Hepatocyte (in vitro differentiated cells): Measurements from ENCODE around the gene NAA80.

Experiments
- CTCF ChIP-seq: fragments of 200-600 bp; sonication (generic); IDR thresholded peaks from 2 replicates; pipeline ENCODE4 v1.5.1; 2016; ENCODE audit warnings: antibody characterized with exemption, mild to moderate bottlenecking; ENCODE audit not compliant: poor library complexity
- EZH2 ChIP-seq: fragments of 200-600 bp; sonication (generic); IDR thresholded peaks from 2 replicates; pipeline ENCODE4 v1.6.1; 2016; ENCODE audit warnings: antibody characterized with exemption, mild to moderate bottlenecking, borderline replicate concordance
- EZH2phosphoT487 ChIP-seq: fragments of 200-600 bp; sonication (generic); IDR thresholded peaks from one replicate; pipeline ENCODE4 v1.6.1; 2018; ENCODE audit warnings: antibody characterized with exemption, mild to moderate bottlenecking, low read depth, moderate library complexity; ENCODE audit not compliant: unreplicated experiment, severe bottlenecking

- TF ChIP-seq CTCF (no peak), EZH2phosphoT487 (no peak), EZH2 (no peak)
These were observed 37.4 kb upstream of the NAA80 start for GRCh38 chr3:50336452-50337174.
